VCaP (cell line): ENCODE data around the gene MRPL33.

ENCODE experiments used
- H3K27ac ChIP-seq: fragments of 450-650 bp; 2 replicates; pipeline ENCODE4 v1.5.1; 2017
- CTCF ChIP-seq: fragments of 450-650 bp; conservative IDR thresholded peaks from 2 replicates; pipeline ENCODE4 v1.5.1; 2017; ENCODE audit warnings: mild to moderate bottlenecking, moderate library complexity

The MRPL33 gene

GRCh38 chr2:27804146-27804545 lies 32.6 kb downstream of the MRPL33 start:
- H3K27ac ChIP-seq = no peak overlapping the region
- no peak for TF ChIP-seq CTCF

GRCh38 chr2:27805180-27805579 lies 33.7 kb downstream of the MRPL33 start:
- H3K27ac ChIP-seq = no peak overlapping the region

GRCh38 chr2:27806311-27807059 lies 35.0 kb downstream of the MRPL33 start:
- TF ChIP-seq CTCF = no peak
- H3K27ac ChIP-seq = no peak overlapping the region

More at GRCh38 chr2:27805180-27805579, 33.7 kb downstream of the MRPL33 start:
- no peak for TF ChIP-seq CTCF

GRCh38 chr2:27807476-27807875 lies 36.0 kb downstream of the MRPL33 start:
- no peak overlapping the region for H3K27ac ChIP-seq
- peak; percentile 81 for TF ChIP-seq CTCF

- no peak for TF ChIP-seq CTCF
- H3K27ac ChIP-seq = no peak overlapping the region
Observed at GRCh38 chr2:27808418-27808817, 36.9 kb downstream of the MRPL33 start.

GRCh38 chr2:27808984-27809383 lies 37.5 kb downstream of the MRPL33 start:
- no peak overlapping the region for H3K27ac ChIP-seq

GRCh38 chr2:27809761-27810241 lies 38.3 kb downstream of the MRPL33 start:
- TF ChIP-seq CTCF = no peak
- no peak overlapping the region for H3K27ac ChIP-seq

More at GRCh38 chr2:27808984-27809383, 37.5 kb downstream of the MRPL33 start:
- no peak for TF ChIP-seq CTCF
